ENCODE data around the gene UFSP2. TPM values are rescaled to one million over a fixed set of nuclear protein-coding genes. Genes with fewer than 3 reads are reported as not detected.
"Not testable (repeated sequence)": the region's sequence is repeated elsewhere in the genome, so short reads cannot be mapped to it uniquely, and the experiment has no call there.

Gene UFSP2
- total RNA-seq, 4 donors from 2014 or later: 36.0 to 63.7 (median 51.9) TPM

DNA sequence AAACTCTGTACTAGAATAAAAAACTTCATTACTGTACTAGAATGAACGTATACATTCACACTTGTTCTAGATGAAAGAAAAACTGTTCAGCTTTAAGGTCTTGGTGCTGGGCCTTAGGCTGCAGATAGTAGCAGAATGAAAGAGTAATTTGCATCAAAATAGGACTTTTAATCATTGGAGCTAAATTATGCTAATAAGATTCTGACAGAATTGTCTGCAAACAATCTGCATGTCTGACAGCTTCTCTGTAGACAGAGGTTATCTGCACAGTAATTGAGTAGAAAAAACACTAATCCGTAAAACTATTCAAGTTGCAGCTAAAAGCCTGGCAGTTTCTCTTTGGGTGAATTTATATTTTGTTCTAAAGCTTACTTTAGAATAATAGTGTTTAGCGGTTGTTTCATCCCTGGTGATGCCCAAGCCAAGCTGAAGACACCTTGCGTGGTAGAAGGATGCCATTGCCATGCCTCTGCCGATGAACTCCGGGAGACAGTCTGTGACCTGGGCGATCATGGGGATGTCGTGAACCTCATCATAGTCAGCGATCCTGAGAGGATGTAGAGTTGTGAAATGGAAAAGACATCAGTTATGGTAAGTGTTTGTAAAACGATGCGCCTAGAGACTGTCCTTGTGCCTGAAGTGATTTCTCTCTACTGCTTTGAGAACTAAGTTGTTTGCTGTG lies 55.4 kb downstream of the UFSP2 start:
- ATAC-seq: no peak
- 93 to 96% methylated on average over 4 to 11 of the region's 11 CpGs for WGBS, 2 donors (ENCODE audit: low coverage in 1 of 2)
- H3K9me3 ChIP-seq: no peaks in the 10 kb centered on the region

GRCh38 chr4:185369731-185370130 lies 56.0 kb downstream of the UFSP2 start:
- Histone ChIP-seq H3K4me3 (no peak overlapping the region), H3K4me1 (no peaks in the 10 kb centered on the region), H3K9me3 (no peaks in the 10 kb centered on the region), H3K27me3 (no peaks in the 10 kb centered on the region), H3K36me3 (peaks cover 0 to 41% of the 10 kb centered on the region in 2 donors), H3K27ac (no peak overlapping the region)
- WGBS, 2 donors (ENCODE audit: low coverage in 1 of 2): 70 to 73% methylated on average over 3 of the region's 3 CpGs
- no peak for ATAC-seq
- TF ChIP-seq POLR2AphosphoS5 (IDR thresholded peaks at IDR 0.05) (no peak), POLR2A (IDR thresholded peaks at IDR 0.05) (no peak), EP300 (IDR thresholded peaks at IDR 0.05) (no peak)
- TF ChIP-seq, protein P1, sequence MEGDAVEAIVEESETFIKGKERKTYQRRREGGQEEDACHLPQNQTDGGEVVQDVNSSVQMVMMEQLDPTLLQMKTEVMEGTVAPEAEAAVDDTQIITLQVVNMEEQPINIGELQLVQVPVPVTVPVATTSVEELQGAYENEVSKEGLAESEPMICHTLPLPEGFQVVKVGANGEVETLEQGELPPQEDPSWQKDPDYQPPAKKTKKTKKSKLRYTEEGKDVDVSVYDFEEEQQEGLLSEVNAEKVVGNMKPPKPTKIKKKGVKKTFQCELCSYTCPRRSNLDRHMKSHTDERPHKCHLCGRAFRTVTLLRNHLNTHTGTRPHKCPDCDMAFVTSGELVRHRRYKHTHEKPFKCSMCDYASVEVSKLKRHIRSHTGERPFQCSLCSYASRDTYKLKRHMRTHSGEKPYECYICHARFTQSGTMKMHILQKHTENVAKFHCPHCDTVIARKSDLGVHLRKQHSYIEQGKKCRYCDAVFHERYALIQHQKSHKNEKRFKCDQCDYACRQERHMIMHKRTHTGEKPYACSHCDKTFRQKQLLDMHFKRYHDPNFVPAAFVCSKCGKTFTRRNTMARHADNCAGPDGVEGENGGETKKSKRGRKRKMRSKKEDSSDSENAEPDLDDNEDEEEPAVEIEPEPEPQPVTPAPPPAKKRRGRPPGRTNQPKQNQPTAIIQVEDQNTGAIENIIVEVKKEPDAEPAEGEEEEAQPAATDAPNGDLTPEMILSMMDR (IDR thresholded peaks at IDR 0.05): no peak

More for the DNA sequence above, 55.4 kb downstream of the UFSP2 start:
- no peak overlapping the region for H3K27ac ChIP-seq
- no peak for TF ChIP-seq POLR2A (IDR thresholded peaks at IDR 0.05)
- no peak for TF ChIP-seq POLR2AphosphoS5 (IDR thresholded peaks at IDR 0.05)
- TF ChIP-seq EP300 (IDR thresholded peaks at IDR 0.05): no peak
- TF ChIP-seq, protein P1 (IDR thresholded peaks at IDR 0.05): no peak
- H3K27me3 ChIP-seq: no peaks in the 10 kb centered on the region
- peaks cover 0 to 41% of the 10 kb centered on the region in 2 donors for H3K36me3 ChIP-seq
- no peaks in the 10 kb centered on the region for H3K4me1 ChIP-seq
- H3K4me3 ChIP-seq: no peak overlapping the region

DNA sequence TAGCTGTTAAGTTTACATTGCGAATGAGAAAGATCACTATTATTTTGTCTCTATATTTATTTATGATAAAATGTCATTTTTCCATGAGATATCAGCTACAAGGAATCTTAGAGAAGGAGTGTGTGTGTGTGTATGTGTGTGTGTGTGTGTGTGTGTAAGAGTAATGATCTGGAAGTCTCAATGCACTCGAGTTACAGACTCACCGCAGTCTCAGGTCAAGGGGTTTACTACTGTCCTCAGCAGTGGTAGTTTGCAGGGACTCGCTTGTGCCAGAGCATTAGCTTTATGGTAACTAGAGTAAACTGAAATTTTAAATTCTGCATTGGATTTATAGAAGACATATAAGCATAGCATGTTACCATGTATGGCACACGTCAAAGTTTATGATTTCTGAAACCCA lies 60.9 kb downstream of the UFSP2 start:
- Histone ChIP-seq H3K4me3 (no peak overlapping the region), H3K9me3 (no peaks in the 10 kb centered on the region), H3K36me3 (peaks cover 0 to 35% of the 10 kb centered on the region in 2 donors), H3K27me3 (no peaks in the 10 kb centered on the region), H3K4me1 (no peaks in the 10 kb centered on the region), H3K27ac (no peak overlapping the region)
- TF ChIP-seq EP300 (IDR thresholded peaks at IDR 0.05) (no peak), POLR2AphosphoS5 (IDR thresholded peaks at IDR 0.05) (no peak), POLR2A (IDR thresholded peaks at IDR 0.05) (no peak)
- TF ChIP-seq, protein P1 (IDR thresholded peaks at IDR 0.05): no peak
- no peak for ATAC-seq
- WGBS, 2 donors (ENCODE audit: low coverage in 1 of 2): 93 to 100% methylated on average over 2 to 5 of the region's 5 CpGs

DNA sequence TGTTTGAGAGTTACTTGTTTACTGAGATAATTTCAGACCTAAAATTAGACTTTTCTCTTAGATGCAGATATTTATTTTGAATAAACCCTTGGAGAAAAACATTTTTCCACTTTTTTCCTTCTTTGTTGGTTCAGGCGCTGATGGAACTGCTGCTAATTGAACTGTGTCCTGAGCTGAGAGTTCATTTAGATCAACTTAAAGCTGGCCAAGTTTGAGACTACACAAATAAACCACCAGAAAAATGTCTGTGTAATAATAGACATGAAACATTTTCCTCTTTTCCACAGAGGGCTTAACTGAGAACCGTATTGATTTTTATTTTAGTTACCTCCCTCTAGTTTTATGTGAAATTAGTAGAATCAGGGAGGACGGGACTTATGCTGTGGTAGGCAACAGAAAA lies 62.5 kb downstream of the UFSP2 start:
- no peak overlapping the region for H3K27ac ChIP-seq
- H3K9me3 ChIP-seq: no peaks in the 10 kb centered on the region
- H3K27me3 ChIP-seq: no peaks in the 10 kb centered on the region
- 57 to 72% methylated on average over 3 of the region's 3 CpGs for WGBS, 2 donors (ENCODE audit: low coverage in 1 of 2)
- no peak for ATAC-seq
- no peaks in the 10 kb centered on the region for H3K4me1 ChIP-seq
- H3K36me3 ChIP-seq: peaks cover 0 to 31% of the 10 kb centered on the region in 2 donors
- no peak for TF ChIP-seq EP300 (IDR thresholded peaks at IDR 0.05)
- no peak for TF ChIP-seq POLR2A (IDR thresholded peaks at IDR 0.05)
- TF ChIP-seq POLR2AphosphoS5 (IDR thresholded peaks at IDR 0.05): no peak
- TF ChIP-seq, protein P1 (IDR thresholded peaks at IDR 0.05): no peak
- no peak overlapping the region for H3K4me3 ChIP-seq

- not testable (repeated sequence) for H3K27me3 ChIP-seq, H3K9me3 ChIP-seq, ATAC-seq, H3K4me3 ChIP-seq, H3K27ac ChIP-seq, H3K4me1 ChIP-seq
- 79 to 81% methylated on average over 4 to 5 of the region's 6 CpGs for WGBS, 2 donors (ENCODE audit: low coverage in 1 of 2)
- H3K36me3 ChIP-seq: peaks cover 0 to 31% of the 10 kb centered on the region in 2 donors
These were observed 63.2 kb downstream of the UFSP2 start for GRCh38 chr4:185362570-185362969.

Measured in gastroesophageal sphincter (tissue), 4 donors.